Liver (tissue), 9 donors: ENCODE results near the gene KANSL1. TPM values are rescaled to one million over a fixed set of nuclear protein-coding genes. Genes with fewer than 3 reads are reported as not detected.

ENCODE experiments used
- DNase-seq: peaks from one replicate; pipeline ENCODE4 v3.0.0-alpha.2; 2017; ENCODE audit warnings: low spot score
- H3K27ac ChIP-seq, 2 donors: one replicate each; pipeline ENCODE4 v1.7.0; 2013; ENCODE audit warnings: inconsistent platforms in 2 of 2, low read length in 2 of 2, control low read depth in 1 of 2, low read depth in 1 of 2, mild to moderate bottlenecking in 1 of 2
- H3K27me3 ChIP-seq, 4 donors: one replicate each; pipeline versions ENCODE4 v1.6.1 to v1.7.0; 2013; ENCODE audit warnings: low read length in 3 of 4, inconsistent platforms in 1 of 4, mild to moderate bottlenecking in 1 of 4, moderate library complexity in 1 of 4; ENCODE audit not compliant: control insufficient read depth in 4 of 4, insufficient read depth in 4 of 4
- H3K36me3 ChIP-seq, 4 donors: one replicate each; pipeline versions ENCODE4 v1.6.1 to v1.7.0; 2013; ENCODE audit warnings: low read length in 3 of 4, mild to moderate bottlenecking in 3 of 4, low read depth in 1 of 4, moderate library complexity in 1 of 4; ENCODE audit not compliant: control insufficient read depth in 4 of 4, insufficient read depth in 3 of 4
- H3K4me1 ChIP-seq, 4 donors: one replicate each; pipeline versions ENCODE4 v1.6.1 to v1.7.0; 2013; ENCODE audit warnings: low read length in 3 of 4, mild to moderate bottlenecking in 3 of 4, moderate library complexity in 1 of 4; ENCODE audit not compliant: control insufficient read depth in 4 of 4, insufficient read depth in 4 of 4
- H3K4me3 ChIP-seq, 3 donors: one replicate each; pipeline versions ENCODE4 v1.6.1 to v1.7.0; 2013; ENCODE audit warnings: low read length in 3 of 3, control low read depth in 1 of 3, low read depth in 1 of 3, mild to moderate bottlenecking in 1 of 3
- H3K9ac ChIP-seq, 2 donors: one replicate each; pipeline ENCODE4 v1.7.0; 2013; ENCODE audit warnings: low read length in 2 of 2, mild to moderate bottlenecking in 2 of 2, moderate library complexity in 2 of 2, control low read depth in 1 of 2, low read depth in 1 of 2
- H3K9me3 ChIP-seq, 4 donors: one replicate each; pipeline versions ENCODE4 v1.6.1 to v1.7.0; 2013; ENCODE audit warnings: low read length in 3 of 4; ENCODE audit not compliant: control insufficient read depth in 4 of 4
- EGR1 ChIP-seq, 2 donors: IDR thresholded peaks; 2 replicates each; pipeline ENCODE4 v1.6.1; 2016 to 2018; ENCODE audit warnings: antibody characterized with exemption in 2 of 2, low read depth in 2 of 2
- FOXA1 ChIP-seq: IDR thresholded peaks from 2 replicates; pipeline ENCODE4 v1.6.1; 2016; ENCODE audit warnings: antibody characterized with exemption
- HNF4A ChIP-seq, 2 donors: conservative IDR thresholded peaks; 2 replicates each; pipeline ENCODE4 v1.6.1; 2016; ENCODE audit warnings: antibody characterized with exemption in 2 of 2, mild to moderate bottlenecking in 2 of 2
- HNF4G ChIP-seq: IDR thresholded peaks from 2 replicates; pipeline ENCODE4 v1.6.1; 2016; ENCODE audit warnings: antibody characterized with exemption
- JUND ChIP-seq, 2 donors: IDR thresholded peaks; 2 replicates each; pipeline ENCODE4 v1.6.1; 2016; ENCODE audit warnings: antibody characterized with exemption in 2 of 2
- NR2F2 ChIP-seq: IDR thresholded peaks from 2 replicates; pipeline ENCODE4 v1.6.1; 2016; ENCODE audit warnings: antibody characterized with exemption
- RAD21 ChIP-seq, 2 donors: IDR thresholded peaks; 2 replicates each; pipeline ENCODE4 v1.6.1; 2016; ENCODE audit warnings: antibody characterized with exemption in 2 of 2, mild to moderate bottlenecking in 2 of 2
- RXRA ChIP-seq, 2 donors: IDR thresholded peaks; 2 replicates each; pipeline ENCODE4 v1.6.1; 2017 to 2018; ENCODE audit warnings: antibody characterized with exemption in 2 of 2, mild to moderate bottlenecking in 1 of 2
- SP1 ChIP-seq: IDR thresholded peaks from 2 replicates; pipeline ENCODE4 v1.6.1; 2018; ENCODE audit warnings: antibody characterized with exemption, mild to moderate bottlenecking
- YY1 ChIP-seq: IDR thresholded peaks from 2 replicates; pipeline ENCODE4 v1.6.1; 2016; ENCODE audit warnings: antibody characterized with exemption, mild to moderate bottlenecking
- WGBS: extraction: QIAGEN DNeasy Blood & Tissue Kit; methylation state at CpG from one replicate; pipeline ENCODE4 v1.1.7; 2013; 5-methylcytosine and 5-hydroxymethylcytosine counted together
- polyA plus RNA-seq, 2 donors: library from polyadenylated mRNA; stranded (reverse) in 1 of 2; unstranded in 1 of 2; fragments of 200-250 nt in 1 of 2; fragments of >200 nt in 1 of 2; fragmentation: Nextera tagmentation in 1 of 2; extraction: Ambion mirVana in 1 of 2; gene quantifications; one replicate each; pipeline versions ENCODE4 v1.2.1 to v1.2.3, GENCODE V29; 2013 to 2015
- total RNA-seq, 2 donors: library from RNA; depleted of rRNA; stranded (reverse); fragments of >200 nt; gene quantifications; one replicate each; pipeline ENCODE4 v1.2.3, GENCODE V29; 2014
- TF ChIP-seq, protein P1 (sequence below): IDR thresholded peaks from 2 replicates; pipeline ENCODE4 v1.6.1; 2016; ENCODE audit warnings: antibody characterized with exemption
- TF ChIP-seq, protein P2 (sequence below): IDR thresholded peaks from 2 replicates; pipeline ENCODE4 v1.6.1; 2016; ENCODE audit warnings: antibody characterized with exemption
- TF ChIP-seq, protein P3 (sequence below): fragments of 150-350 bp; IDR thresholded peaks from 2 replicates; pipeline ENCODE4 v1.5.1; 2017; ENCODE audit warnings: improper control_type of control experiment, low read depth, low read length; ENCODE audit not compliant: missing input control
- donor health status: healthy.
- donor health status: healthy.
- donor health status: healthy.
- donor health status: healthy.
- donor health status: healthy.

Gene KANSL1
- total and polyA plus RNA-seq, 4 donors: 5.5 to 86.3 (median 24.0) TPM

DNA sequence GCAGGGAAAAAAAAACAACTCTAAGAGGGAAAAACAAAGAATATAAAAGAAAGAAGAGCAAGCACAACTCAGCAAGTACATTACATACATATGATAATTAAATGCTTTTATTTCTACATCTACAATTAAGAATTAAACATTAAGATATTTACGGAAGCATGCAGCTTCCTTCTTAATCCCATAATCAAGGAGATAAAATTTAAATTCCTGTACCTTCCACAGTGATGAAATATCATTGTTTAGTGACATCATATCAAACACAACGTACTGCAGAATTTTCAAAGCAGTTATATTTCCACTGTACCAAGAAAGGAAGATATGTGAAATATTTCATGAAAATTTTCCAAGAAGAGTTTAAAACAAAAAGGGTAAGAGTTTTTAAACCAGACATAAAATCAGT is 26.0 kb downstream of the KANSL1 start:
- DNase-seq: no peak
- H3K9ac ChIP-seq: no peak overlapping the region
- H3K9me3 ChIP-seq: no peaks in the 10 kb centered on the region
- H3K27me3 ChIP-seq: no peaks in the 10 kb centered on the region
- TF ChIP-seq JUND (IDR thresholded peaks at IDR 0.05): no peak
- no peak for TF ChIP-seq SP1
- TF ChIP-seq, protein P1, sequence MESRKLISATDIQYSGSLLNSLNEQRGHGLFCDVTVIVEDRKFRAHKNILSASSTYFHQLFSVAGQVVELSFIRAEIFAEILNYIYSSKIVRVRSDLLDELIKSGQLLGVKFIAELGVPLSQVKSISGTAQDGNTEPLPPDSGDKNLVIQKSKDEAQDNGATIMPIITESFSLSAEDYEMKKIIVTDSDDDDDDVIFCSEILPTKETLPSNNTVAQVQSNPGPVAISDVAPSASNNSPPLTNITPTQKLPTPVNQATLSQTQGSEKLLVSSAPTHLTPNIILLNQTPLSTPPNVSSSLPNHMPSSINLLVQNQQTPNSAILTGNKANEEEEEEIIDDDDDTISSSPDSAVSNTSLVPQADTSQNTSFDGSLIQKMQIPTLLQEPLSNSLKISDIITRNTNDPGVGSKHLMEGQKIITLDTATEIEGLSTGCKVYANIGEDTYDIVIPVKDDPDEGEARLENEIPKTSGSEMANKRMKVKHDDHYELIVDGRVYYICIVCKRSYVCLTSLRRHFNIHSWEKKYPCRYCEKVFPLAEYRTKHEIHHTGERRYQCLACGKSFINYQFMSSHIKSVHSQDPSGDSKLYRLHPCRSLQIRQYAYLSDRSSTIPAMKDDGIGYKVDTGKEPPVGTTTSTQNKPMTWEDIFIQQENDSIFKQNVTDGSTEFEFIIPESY: no peak
- TF ChIP-seq NR2F2: no peak
- 64% methylated on average over 2 of the region's 2 CpGs for WGBS
- peaks cover 0 to 37% (median 4%) of the 10 kb centered on the region in 4 donors for H3K4me1 ChIP-seq
- peaks cover 2 to 17% (median 10%) of the 10 kb centered on the region in 4 donors for H3K36me3 ChIP-seq
- no peak overlapping the region for H3K4me3 ChIP-seq
- H3K27ac ChIP-seq: no peak overlapping the region

DNA sequence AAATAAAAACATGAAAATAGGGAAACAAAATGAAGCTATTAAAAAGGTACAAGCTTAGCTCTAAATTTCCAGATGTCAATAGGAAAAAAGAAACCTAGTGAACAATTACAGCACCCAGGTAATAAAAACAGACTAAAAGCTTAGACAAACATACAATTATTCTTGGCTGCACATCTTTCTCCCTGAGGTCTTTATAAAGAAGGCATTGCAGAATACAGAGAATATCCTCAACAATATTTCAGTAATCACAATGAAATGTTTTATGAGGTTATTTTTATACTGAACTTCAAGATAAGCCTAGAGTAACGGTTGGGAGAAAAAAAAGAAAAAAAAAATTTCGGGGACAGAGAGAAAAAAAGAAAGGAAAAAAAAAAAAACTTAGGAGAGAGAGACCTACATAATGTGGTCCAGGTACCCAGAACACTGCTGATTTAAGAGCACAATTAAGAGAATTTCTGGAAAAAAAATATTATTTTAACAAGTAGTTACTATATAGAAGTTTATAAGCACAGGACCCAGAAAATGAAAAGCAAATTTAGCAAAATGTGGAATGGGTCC is 26.5 kb downstream of the KANSL1 start:
- 61% methylated on average over 2 of the region's 2 CpGs for WGBS
- Histone ChIP-seq H3K27me3 (no peaks in the 10 kb centered on the region), H3K36me3 (peaks cover 2 to 16% (median 9%) of the 10 kb centered on the region in 4 donors), H3K4me1 (peaks cover 0 to 37% (median 4%) of the 10 kb centered on the region in 4 donors), H3K9me3 (no peaks in the 10 kb centered on the region), H3K27ac (no peak overlapping the region), H3K9ac (no peak overlapping the region), H3K4me3 (no peak overlapping the region)
- no peak for DNase-seq
- TF ChIP-seq YY1 (no peak), FOXA1 (no peak), RAD21 (IDR thresholded peaks at IDR 0.05) (no peak), SP1 (no peak)
- TF ChIP-seq, protein P2, sequence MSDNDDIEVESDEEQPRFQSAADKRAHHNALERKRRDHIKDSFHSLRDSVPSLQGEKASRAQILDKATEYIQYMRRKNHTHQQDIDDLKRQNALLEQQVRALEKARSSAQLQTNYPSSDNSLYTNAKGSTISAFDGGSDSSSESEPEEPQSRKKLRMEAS: no peak

DNA sequence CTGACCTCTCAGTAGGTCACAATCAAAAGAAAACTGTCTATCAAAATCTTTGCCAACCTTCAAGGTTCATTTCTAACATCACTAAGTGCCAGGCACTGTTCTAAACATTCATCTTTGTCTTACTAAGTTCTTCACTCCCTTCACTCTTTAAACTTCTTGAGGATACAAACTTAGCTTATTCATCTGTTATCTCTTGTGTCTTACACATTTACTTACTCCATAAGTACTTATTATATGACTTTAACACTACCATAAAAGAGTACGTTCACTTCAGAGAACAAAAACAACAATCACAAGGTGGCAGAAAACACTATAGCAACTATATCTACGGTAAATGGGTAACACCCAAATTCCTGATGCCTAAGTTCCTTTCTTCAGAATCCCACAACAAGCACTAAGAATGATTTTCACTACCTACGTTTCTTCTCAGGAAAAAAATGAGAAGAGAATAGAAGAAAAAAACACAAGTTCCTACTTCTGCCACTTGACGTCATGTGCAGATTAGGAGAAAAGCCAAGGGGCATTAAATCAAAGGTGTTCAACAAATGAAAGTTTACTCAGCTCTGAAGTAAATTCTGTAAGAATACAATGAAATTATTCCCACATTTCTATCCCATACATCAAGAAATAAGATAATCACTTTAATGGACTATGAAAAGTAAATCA is 29.2 kb downstream of the KANSL1 start:
- H3K9ac ChIP-seq: no peak overlapping the region
- no peaks in the 10 kb centered on the region for H3K27me3 ChIP-seq
- TF ChIP-seq SP1 (no peak), RXRA (IDR thresholded peaks at IDR 0.05) (no peak)
- DNase-seq: no peak
- H3K9me3 ChIP-seq: no peaks in the 10 kb centered on the region
- H3K4me3 ChIP-seq: no peak overlapping the region
- no peak overlapping the region for H3K27ac ChIP-seq
- WGBS: 75% methylated on average over 4 of the region's 4 CpGs
- peaks cover 0 to 2% (median 0%) of the 10 kb centered on the region in 4 donors for H3K36me3 ChIP-seq
- peaks cover 0 to 37% (median 7%) of the 10 kb centered on the region in 4 donors for H3K4me1 ChIP-seq

DNA sequence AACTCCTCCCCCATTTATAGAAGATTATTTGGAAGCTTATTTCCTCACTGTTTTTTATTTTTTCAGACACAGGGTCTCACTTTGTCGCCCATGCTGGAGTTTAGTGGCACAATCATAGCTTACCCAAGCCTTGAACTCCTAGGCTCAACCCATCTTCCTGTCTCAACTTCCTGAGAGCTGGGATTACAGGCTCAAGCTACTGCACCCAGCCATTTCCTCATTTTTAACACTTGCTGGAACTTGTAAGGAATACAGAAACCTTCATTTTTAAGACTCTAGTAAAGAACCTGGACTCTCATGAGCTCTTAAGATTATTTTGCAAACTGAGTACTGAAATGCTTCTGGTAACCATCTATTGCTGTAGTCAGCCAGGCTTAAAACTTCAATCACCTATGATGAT is 29.9 kb downstream of the KANSL1 start:
- no peak for DNase-seq
- Histone ChIP-seq H3K4me3 (no peak overlapping the region), H3K27ac (no peak overlapping the region), H3K27me3 (no peaks in the 10 kb centered on the region), H3K9ac (no peak overlapping the region), H3K36me3 (peaks cover 0 to 1% (median 0%) of the 10 kb centered on the region in 4 donors), H3K9me3 (no peaks in the 10 kb centered on the region), H3K4me1 (peaks cover 0 to 40% (median 7%) of the 10 kb centered on the region in 4 donors)
- TF ChIP-seq EGR1 (IDR thresholded peaks at IDR 0.05; ENCODE audit: low read depth in 2 of 2) (no peak), HNF4A (conservative IDR thresholded peaks at IDR 0.05) (no peak), FOXA1 (no peak), HNF4G (no peak), NR2F2 (no peak)
- TF ChIP-seq, protein P2: no peak
- TF ChIP-seq, protein P3, sequence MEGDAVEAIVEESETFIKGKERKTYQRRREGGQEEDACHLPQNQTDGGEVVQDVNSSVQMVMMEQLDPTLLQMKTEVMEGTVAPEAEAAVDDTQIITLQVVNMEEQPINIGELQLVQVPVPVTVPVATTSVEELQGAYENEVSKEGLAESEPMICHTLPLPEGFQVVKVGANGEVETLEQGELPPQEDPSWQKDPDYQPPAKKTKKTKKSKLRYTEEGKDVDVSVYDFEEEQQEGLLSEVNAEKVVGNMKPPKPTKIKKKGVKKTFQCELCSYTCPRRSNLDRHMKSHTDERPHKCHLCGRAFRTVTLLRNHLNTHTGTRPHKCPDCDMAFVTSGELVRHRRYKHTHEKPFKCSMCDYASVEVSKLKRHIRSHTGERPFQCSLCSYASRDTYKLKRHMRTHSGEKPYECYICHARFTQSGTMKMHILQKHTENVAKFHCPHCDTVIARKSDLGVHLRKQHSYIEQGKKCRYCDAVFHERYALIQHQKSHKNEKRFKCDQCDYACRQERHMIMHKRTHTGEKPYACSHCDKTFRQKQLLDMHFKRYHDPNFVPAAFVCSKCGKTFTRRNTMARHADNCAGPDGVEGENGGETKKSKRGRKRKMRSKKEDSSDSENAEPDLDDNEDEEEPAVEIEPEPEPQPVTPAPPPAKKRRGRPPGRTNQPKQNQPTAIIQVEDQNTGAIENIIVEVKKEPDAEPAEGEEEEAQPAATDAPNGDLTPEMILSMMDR: no peak
- 80% methylated on average over 1 of the region's 1 CpG for WGBS
